WERI-Rb-1 (cell line): ENCODE measurements around the gene NAA16.

Source experiments
- DNase-seq: peaks from one replicate; pipeline ENCODE4 v3.0.0-alpha.2; 2020
- H3K27ac ChIP-seq: fragments of 250-450 bp; sonication (Bioruptor Pico); 2 replicates; pipeline ENCODE4 v1.5.1; 2020; ENCODE audit warnings: mild to moderate bottlenecking, moderate library complexity
- H3K27me3 ChIP-seq: fragments of 250-450 bp; sonication (Bioruptor Pico); 2 replicates; pipeline ENCODE4 v1.5.1; 2021; ENCODE audit warnings: mild to moderate bottlenecking, low read depth, moderate library complexity; ENCODE audit not compliant: insufficient read depth, severe bottlenecking
- H3K36me3 ChIP-seq: fragments of 250-450 bp; sonication (Bioruptor Pico); 2 replicates; pipeline ENCODE4 v1.5.1; 2020; ENCODE audit warnings: mild to moderate bottlenecking, moderate library complexity
- H3K4me3 ChIP-seq: 2 replicates; pipeline ENCODE4 v1.5.1; 2011; ENCODE audit warnings: low read depth, mild to moderate bottlenecking, control low read depth, low read length
- H3K9me3 ChIP-seq: fragments of 250-450 bp; sonication (Bioruptor Pico); 2 replicates; pipeline ENCODE4 v1.5.1; 2021; ENCODE audit warnings: mild to moderate bottlenecking, moderate library complexity; ENCODE audit not compliant: severe bottlenecking
- TF ChIP-seq, protein P1 (sequence below): IDR thresholded peaks from 2 replicates; pipeline ENCODE4 v1.5.1; 2011; ENCODE audit warnings: low read depth, mild to moderate bottlenecking, control low read depth, inconsistent platforms, low read length

NAA16 gene

GRCh38 chr13:41307884-41308640 lies 3.0 kb upstream of the NAA16 start:
- Histone ChIP-seq H3K27ac (no peak overlapping the region), H3K27me3 (no peaks in the 10 kb centered on the region), H3K9me3 (no peaks in the 10 kb centered on the region), H3K4me3 (no peak overlapping the region), H3K36me3 (peaks cover 5% of the 10 kb centered on the region; the same call in 1 of the 2 replicates)
- DNase-seq: no peak
- TF ChIP-seq, protein P1, sequence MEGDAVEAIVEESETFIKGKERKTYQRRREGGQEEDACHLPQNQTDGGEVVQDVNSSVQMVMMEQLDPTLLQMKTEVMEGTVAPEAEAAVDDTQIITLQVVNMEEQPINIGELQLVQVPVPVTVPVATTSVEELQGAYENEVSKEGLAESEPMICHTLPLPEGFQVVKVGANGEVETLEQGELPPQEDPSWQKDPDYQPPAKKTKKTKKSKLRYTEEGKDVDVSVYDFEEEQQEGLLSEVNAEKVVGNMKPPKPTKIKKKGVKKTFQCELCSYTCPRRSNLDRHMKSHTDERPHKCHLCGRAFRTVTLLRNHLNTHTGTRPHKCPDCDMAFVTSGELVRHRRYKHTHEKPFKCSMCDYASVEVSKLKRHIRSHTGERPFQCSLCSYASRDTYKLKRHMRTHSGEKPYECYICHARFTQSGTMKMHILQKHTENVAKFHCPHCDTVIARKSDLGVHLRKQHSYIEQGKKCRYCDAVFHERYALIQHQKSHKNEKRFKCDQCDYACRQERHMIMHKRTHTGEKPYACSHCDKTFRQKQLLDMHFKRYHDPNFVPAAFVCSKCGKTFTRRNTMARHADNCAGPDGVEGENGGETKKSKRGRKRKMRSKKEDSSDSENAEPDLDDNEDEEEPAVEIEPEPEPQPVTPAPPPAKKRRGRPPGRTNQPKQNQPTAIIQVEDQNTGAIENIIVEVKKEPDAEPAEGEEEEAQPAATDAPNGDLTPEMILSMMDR: no peak

- Histone ChIP-seq H3K9me3 (no peaks in the 10 kb centered on the region), H3K27ac (peak overlapping the region; percentile 93), H3K36me3 (peaks cover 5% of the 10 kb centered on the region; the same call in 1 of the 2 replicates), H3K27me3 (no peaks in the 10 kb centered on the region), H3K4me3 (peak overlapping the region; percentile 84)
- TF ChIP-seq, protein P1: no peak
- DNase-seq: peak; percentile 8
These were observed 524 bp downstream of the NAA16 start for GRCh38 chr13:41311406-41312175.

DNA sequence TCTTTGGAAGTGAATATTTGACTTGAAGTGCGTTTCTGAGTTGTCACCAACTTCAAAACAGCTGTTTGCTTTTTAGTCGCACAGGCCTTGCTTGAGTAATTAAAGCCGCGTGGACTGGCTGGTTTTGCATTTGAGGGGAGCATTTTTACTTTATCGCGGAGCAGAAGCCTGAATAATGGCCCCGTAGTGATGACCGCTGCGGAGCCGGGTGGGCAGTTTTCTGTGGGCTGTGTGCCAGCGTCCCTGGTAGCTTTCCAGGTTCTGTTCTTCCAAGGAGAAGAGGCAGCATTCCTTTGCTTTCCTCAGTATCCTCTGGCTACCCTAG lies 1.1 kb downstream of the NAA16 start:
- Histone ChIP-seq H3K27ac (no peak overlapping the region; the same call in 1 of the 2 replicates), H3K27me3 (no peaks in the 10 kb centered on the region), H3K9me3 (no peaks in the 10 kb centered on the region), H3K4me3 (peak overlapping the region; percentile 84), H3K36me3 (peaks cover 5% of the 10 kb centered on the region; the same call in 1 of the 2 replicates)
- no peak for DNase-seq
- TF ChIP-seq, protein P1: no peak

DNA sequence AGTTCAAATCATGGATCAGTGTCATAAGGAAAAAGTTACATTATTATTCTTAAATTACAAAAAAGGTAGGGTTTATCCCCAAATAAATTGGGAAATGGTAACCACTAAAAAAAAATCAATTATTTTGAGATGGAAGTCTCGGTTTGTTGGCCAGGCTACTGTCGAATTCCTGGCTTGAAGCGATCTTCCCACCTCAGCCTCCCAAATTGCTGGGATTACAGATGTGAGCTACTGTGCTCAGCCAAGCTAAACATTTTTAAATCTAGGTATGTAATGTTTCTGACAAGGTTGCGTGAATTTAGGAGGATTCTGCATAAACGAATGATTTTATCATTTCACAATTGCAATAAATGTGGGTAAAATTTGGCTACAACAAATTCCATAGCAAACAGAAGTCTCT lies 2.0 kb downstream of the NAA16 start:
- no peak for DNase-seq
- H3K9me3 ChIP-seq: no peaks in the 10 kb centered on the region
- TF ChIP-seq, protein P1: no peak
- H3K27ac ChIP-seq: no peak overlapping the region
- peaks cover 5% of the 10 kb centered on the region; the same call in 1 of the 2 replicates for H3K36me3 ChIP-seq
- H3K4me3 ChIP-seq: no peak overlapping the region
- no peaks in the 10 kb centered on the region for H3K27me3 ChIP-seq

- H3K27me3 ChIP-seq: no peaks in the 10 kb centered on the region
- peaks cover 5% of the 10 kb centered on the region; the same call in 1 of the 2 replicates for H3K36me3 ChIP-seq
- H3K4me3 ChIP-seq: no peak overlapping the region
- no peak for DNase-seq
- no peaks in the 10 kb centered on the region for H3K9me3 ChIP-seq
- no peak overlapping the region for H3K27ac ChIP-seq
- TF ChIP-seq, protein P1: no peak
These were observed 2.7 kb downstream of the NAA16 start for GRCh38 chr13:41313659-41314197.
